Endothelial cell of umbilical vein (primary cell): ENCODE results near the gene C1QA. TPM values are rescaled to one million over a fixed set of nuclear protein-coding genes. Genes with fewer than 3 reads are reported as not detected.

Experiments
- BruUV-seq: library from RNA; stranded (reverse); fragments of 400-500 nt; replicated peaks from 2 replicates; lab custom pipeline; 2021; lab: Mats Ljungman, UMichigan
- CTCF ChIA-PET: fragments of 300-600, 350-600 bp; sonication (Branson Sonifier 250); formaldehyde crosslinking; loops from one replicate; lab custom pipeline; 2021; ENCODE audit warnings: antibody characterized with exemption, inconsistent platforms; lab: Charles Lee
- POLR2A ChIA-PET: fragments of 300-600, 350-600 bp; sonication (Branson Sonifier 250); formaldehyde crosslinking; loops from one replicate; lab custom pipeline; 2021; ENCODE audit warnings: antibody characterized with exemption, inconsistent platforms; lab: Charles Lee
- DNase-seq: peaks from one replicate; pipeline ENCODE4 v3.0.0-alpha.2; 2011; ENCODE audit warnings: low read depth, low spot score
- FAIRE-seq: peaks from 2 replicates; lab custom pipeline; 2011; peaks lifted over from hg19 to GRCh38; lab: Jason Lieb, UNC
- H2AFZ ChIP-seq: 2 replicates; pipeline ENCODE4 v1.6.0; 2012; ENCODE audit warnings: low read depth, low read length, control low read depth, inconsistent platforms
- H3K27ac ChIP-seq: 2 replicates; pipeline ENCODE4 v1.5.1; 2011; ENCODE audit warnings: low read depth, mild to moderate bottlenecking, control low read depth, low read length, moderate library complexity; ENCODE audit not compliant: insufficient read depth
- H3K27me3 ChIP-seq, 2 experiments: 2 replicates each; pipeline versions ENCODE4 v1.6.0 to v1.6.1; 2011; ENCODE audit warnings: low read length in 2 of 2, mixed read lengths in 1 of 2; ENCODE audit not compliant: control insufficient read depth in 2 of 2, insufficient read depth in 2 of 2
- H3K36me3 ChIP-seq, 2 experiments: 2 replicates in 1 of 2; 3 replicates in 1 of 2; pipeline ENCODE4 v1.5.1; 2011; ENCODE audit warnings: low read length in 2 of 2, mild to moderate bottlenecking in 1 of 2, moderate library complexity in 1 of 2; ENCODE audit not compliant: control insufficient read depth in 2 of 2, insufficient read depth in 2 of 2; ENCODE audit errors: extremely low read depth in 1 of 2
- H3K4me1 ChIP-seq: 3 replicates; pipeline ENCODE4 v1.5.1; 2011; ENCODE audit warnings: mild to moderate bottlenecking, low read length; ENCODE audit not compliant: control insufficient read depth, insufficient read depth; ENCODE audit errors: extremely low read depth
- H3K4me2 ChIP-seq: 2 replicates; pipeline ENCODE4 v1.6.1; 2011; ENCODE audit warnings: low read length, control low read depth, mixed read lengths; ENCODE audit not compliant: insufficient read depth
- H3K4me3 ChIP-seq, 3 experiments: fragments of 200-600 bp in 1 of 3; sonication (generic), shearing (Covaris generic) in 1 of 3; replicated peaks in 1 of 3; 2 replicates each; pipeline ENCODE4 v1.5.1; 2011 to 2016; ENCODE audit warnings: control low read depth in 3 of 3, low read length in 3 of 3, mild to moderate bottlenecking in 2 of 3, inconsistent platforms in 1 of 3, low read depth in 1 of 3, moderate library complexity in 1 of 3; ENCODE audit not compliant: insufficient read depth in 1 of 3
- H3K79me2 ChIP-seq: 2 replicates; pipeline ENCODE4 v1.6.0; 2012; ENCODE audit warnings: low read length, inconsistent platforms; ENCODE audit not compliant: control insufficient read depth, insufficient read depth
- H3K9ac ChIP-seq: replicated peaks from 2 replicates; pipeline ENCODE3; 2011; ENCODE audit warnings: low read length, control low read depth; ENCODE audit not compliant: insufficient read depth; ENCODE audit errors: extremely low read depth
- H3K9me1 ChIP-seq: replicated peaks from 3 replicates; pipeline ENCODE4 v1.6.0; 2011; ENCODE audit warnings: mild to moderate bottlenecking, low read length; ENCODE audit not compliant: control insufficient read depth, insufficient read depth; ENCODE audit errors: extremely low read depth
- H3K9me3 ChIP-seq: replicated peaks from 2 replicates; pipeline ENCODE4 v1.5.1; 2012; ENCODE audit warnings: low read length, inconsistent platforms; ENCODE audit not compliant: control insufficient read depth, insufficient read depth
- H4K20me1 ChIP-seq: replicated peaks from 2 replicates; pipeline ENCODE3; 2011; ENCODE audit warnings: mild to moderate bottlenecking, low read length; ENCODE audit not compliant: control insufficient read depth, insufficient read depth; ENCODE audit errors: extremely low read depth
- EZH2 ChIP-seq: IDR thresholded peaks from 2 replicates; pipeline ENCODE4 v1.6.1; 2012; ENCODE audit warnings: borderline replicate concordance, low read depth, mild to moderate bottlenecking, moderate library complexity, low read length, inconsistent platforms; ENCODE audit not compliant: severe bottlenecking
- FOS ChIP-seq: IDR thresholded peaks from 2 replicates; pipeline ENCODE4 v1.6.1; 2011; ENCODE audit warnings: mild to moderate bottlenecking, low read length, moderate library complexity, borderline replicate concordance; ENCODE audit not compliant: insufficient read depth
- GATA2 ChIP-seq: IDR thresholded peaks from 2 replicates; pipeline ENCODE4 v1.7.0; 2011; ENCODE audit warnings: low read depth, mild to moderate bottlenecking, moderate library complexity, mixed read lengths, low read length; ENCODE audit not compliant: insufficient read length, insufficient read depth
- JUN ChIP-seq: IDR thresholded peaks from 2 replicates; pipeline ENCODE4 v1.6.1; 2011; ENCODE audit warnings: borderline replicate concordance, low read depth; ENCODE audit not compliant: insufficient read length, insufficient read depth
- MYC ChIP-seq: IDR thresholded peaks from one replicate; pipeline ENCODE4 v1.6.1; 2011; ENCODE audit warnings: mild to moderate bottlenecking, low read depth, low read length
- POLR2A ChIP-seq: IDR thresholded peaks from 2 replicates; pipeline ENCODE4 v1.6.1; 2012; ENCODE audit warnings: low read depth, mild to moderate bottlenecking, control low read depth, low read length
- POLR2AphosphoS5 ChIP-seq: IDR thresholded peaks from 2 replicates; pipeline ENCODE4 v1.6.1; 2012; ENCODE audit warnings: low read depth, mild to moderate bottlenecking, control low read depth, low read length, moderate library complexity; ENCODE audit not compliant: insufficient read depth
- dilution Hi-C: fragments of 300-500 bp; cut with MboI; formaldehyde crosslinking; loops from one replicate; pipeline ENCODE4 v1.15.0; 2019; ENCODE audit warnings: low sequenced_read_pairs; ENCODE audit not compliant: extremely low pct_ligation_motif_present
- intact Hi-C: fragments of 100-400 bp; cut with micrococcal nuclease; formaldehyde crosslinking; loops from one replicate; pipeline ENCODE4 v1.10.0; 2022
- polyA plus RNA-seq, 4 experiments: library from polyadenylated mRNA; depleted of rRNA in 3 of 4; stranded (reverse) in 3 of 4; unstranded in 1 of 4; fragments of >200 nt; gene quantifications; 2 replicates each; pipeline versions ENCODE4 v1.2.1 to v1.2.3, GENCODE V29; 2011 to 2012; ENCODE audit warnings: missing spikeins in 1 of 4
- total RNA-seq: library from RNA; stranded (reverse); gene quantifications from 2 replicates; pipeline ENCODE4 v1.2.3, GENCODE V29; 2021
- TF ChIP-seq, protein P1 (sequence below): IDR thresholded peaks from 2 replicates; pipeline ENCODE4 v1.6.1; 2011; ENCODE audit not compliant: insufficient read depth, insufficient read length
- TF ChIP-seq, protein P2 (sequence below), 2 donors: IDR thresholded peaks; 1 replicate in 1 of 2; 2 replicates in 1 of 2; pipeline ENCODE4 v1.5.1; 2011; ENCODE audit warnings: low read length in 2 of 2, mild to moderate bottlenecking in 2 of 2, moderate library complexity in 2 of 2, control low read depth in 1 of 2, inconsistent platforms in 1 of 2, low read depth in 1 of 2; ENCODE audit not compliant: insufficient read depth in 1 of 2; ENCODE audit errors: extremely low read depth in 1 of 2

Gene C1QA
- total and polyA plus RNA-seq, 2 donors (not counting 3 experiments of a cell fraction or from before 2014, with no cell fraction given): not detected

DNA sequence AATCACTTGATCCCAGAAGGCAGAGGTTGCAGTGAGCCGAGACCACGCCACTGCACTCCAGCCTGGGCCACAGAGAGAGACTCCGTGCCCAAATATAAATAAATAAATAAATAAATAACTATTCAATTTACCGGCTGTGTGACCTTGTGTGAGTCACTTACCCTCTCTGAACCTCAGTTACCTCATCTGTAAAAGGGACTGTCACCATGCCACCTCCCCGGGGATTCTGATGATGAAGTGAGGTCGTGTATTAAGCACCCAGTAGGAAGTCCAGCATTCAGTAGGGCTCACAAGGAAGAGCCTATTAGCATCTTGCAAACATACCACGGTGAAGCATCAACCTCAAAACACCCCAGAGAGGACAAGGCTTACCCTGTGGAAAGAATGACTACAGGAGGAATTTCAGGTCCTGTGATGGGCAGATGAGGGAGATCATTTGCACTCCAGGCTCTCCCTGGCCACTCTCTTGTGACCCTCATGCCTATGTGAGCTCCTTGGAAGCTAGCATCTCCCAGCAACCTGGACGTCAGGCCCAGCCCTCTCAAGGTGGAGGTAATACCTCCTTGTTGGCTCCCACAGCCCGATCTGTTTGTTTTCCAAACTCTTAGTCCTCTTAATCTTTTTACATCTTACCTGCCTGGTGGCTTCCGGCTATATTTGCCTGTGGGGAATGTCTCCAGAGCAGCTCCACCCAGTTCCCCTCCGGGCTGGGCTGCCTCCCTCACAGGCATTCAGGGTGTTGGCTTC is 7.6 kb upstream of the C1QA start:
- Histone ChIP-seq H4K20me1 (no peaks in the 10 kb centered on the region), H3K4me3 (no peak overlapping the region), H3K27ac (no peak overlapping the region), H3K27me3 (peaks cover 2 to 4% of the 10 kb centered on the region in 2 experiments), H3K4me2 (no peak overlapping the region), H3K36me3 (no peaks in the 10 kb centered on the region), H3K9ac (no peak overlapping the region), H3K4me1 (no peaks in the 10 kb centered on the region), H3K9me1 (no peaks in the 10 kb centered on the region), H2AFZ (no peak overlapping the region), H3K9me3 (no peaks in the 10 kb centered on the region), H3K79me2 (no peaks in the 10 kb centered on the region)
- ChIA-PET CTCF (interaction anchor here (0.7 kb wide), 1 partner anchor 324 kb away, joined by 3 read pairs; no protein-coding TSS in a partner anchor), POLR2A (no interaction called here)
- BruUV-seq: no TSS peak
- TF ChIP-seq POLR2AphosphoS5 (no peak), GATA2 (no peak), EZH2 (no peak), JUN (no peak), FOS (no peak), MYC (no peak), POLR2A (no peak)
- TF ChIP-seq, protein P1, sequence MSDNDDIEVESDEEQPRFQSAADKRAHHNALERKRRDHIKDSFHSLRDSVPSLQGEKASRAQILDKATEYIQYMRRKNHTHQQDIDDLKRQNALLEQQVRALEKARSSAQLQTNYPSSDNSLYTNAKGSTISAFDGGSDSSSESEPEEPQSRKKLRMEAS: no peak
- TF ChIP-seq, protein P2, sequence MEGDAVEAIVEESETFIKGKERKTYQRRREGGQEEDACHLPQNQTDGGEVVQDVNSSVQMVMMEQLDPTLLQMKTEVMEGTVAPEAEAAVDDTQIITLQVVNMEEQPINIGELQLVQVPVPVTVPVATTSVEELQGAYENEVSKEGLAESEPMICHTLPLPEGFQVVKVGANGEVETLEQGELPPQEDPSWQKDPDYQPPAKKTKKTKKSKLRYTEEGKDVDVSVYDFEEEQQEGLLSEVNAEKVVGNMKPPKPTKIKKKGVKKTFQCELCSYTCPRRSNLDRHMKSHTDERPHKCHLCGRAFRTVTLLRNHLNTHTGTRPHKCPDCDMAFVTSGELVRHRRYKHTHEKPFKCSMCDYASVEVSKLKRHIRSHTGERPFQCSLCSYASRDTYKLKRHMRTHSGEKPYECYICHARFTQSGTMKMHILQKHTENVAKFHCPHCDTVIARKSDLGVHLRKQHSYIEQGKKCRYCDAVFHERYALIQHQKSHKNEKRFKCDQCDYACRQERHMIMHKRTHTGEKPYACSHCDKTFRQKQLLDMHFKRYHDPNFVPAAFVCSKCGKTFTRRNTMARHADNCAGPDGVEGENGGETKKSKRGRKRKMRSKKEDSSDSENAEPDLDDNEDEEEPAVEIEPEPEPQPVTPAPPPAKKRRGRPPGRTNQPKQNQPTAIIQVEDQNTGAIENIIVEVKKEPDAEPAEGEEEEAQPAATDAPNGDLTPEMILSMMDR (IDR thresholded peaks at IDR 0.05; ENCODE audit: extremely low read depth in 1 of 2, insufficient read depth in 1 of 2, low read depth in 1 of 2, low read length in 2 of 2): no peak
- no peak for FAIRE-seq
- no peak for DNase-seq
- intact Hi-C loops (no loop called here), dilution Hi-C loops (no loop called here)
